GM23338 (cell line): ENCODE results near the gene FKBP1A. TPM values are rescaled to one million over a fixed set of nuclear protein-coding genes. Genes with fewer than 3 reads are reported as not detected.

ENCODE experiments used
- ATAC-seq: fragments of 200-7000 bp; cut with Tn5 transposase; 3 replicates; pipeline ENCODE4 v1.9.1; 2020
- DNase-seq: peaks from one replicate; pipeline ENCODE4 v3.0.0-alpha.2; 2015; ENCODE audit warnings: low spot score
- H2AFZ ChIP-seq: fragments of 200-600 bp; sonication (generic); 2 replicates; pipeline ENCODE4 v1.8.0; 2016; ENCODE audit warnings: antibody characterized with exemption, mild to moderate bottlenecking, moderate library complexity
- H3F3A ChIP-seq: fragments of 200-600 bp; sonication (generic); replicated peaks from 2 replicates; pipeline ENCODE4 v1.8.0; 2017; ENCODE audit warnings: antibody characterized with exemption, mixed run types, low read depth
- H3K27ac ChIP-seq: fragments of 200-600 bp; sonication (generic); 2 replicates; pipeline ENCODE4 v1.6.1; 2016; ENCODE audit warnings: low read depth
- H3K27me3 ChIP-seq: fragments of 200-600 bp; sonication (generic); 2 replicates; pipeline ENCODE4 v1.8.0; 2016; ENCODE audit warnings: mild to moderate bottlenecking, mixed run types, moderate library complexity; ENCODE audit not compliant: insufficient read depth
- H3K36me3 ChIP-seq: fragments of 200-600 bp; sonication (generic); 2 replicates; pipeline ENCODE4 v1.8.0; 2016; ENCODE audit warnings: mild to moderate bottlenecking; ENCODE audit not compliant: insufficient read depth
- H3K4me1 ChIP-seq: fragments of 200-600 bp; sonication (generic); 2 replicates; pipeline ENCODE4 v1.8.0; 2016; ENCODE audit warnings: mild to moderate bottlenecking, moderate library complexity; ENCODE audit not compliant: insufficient read depth
- H3K4me2 ChIP-seq: fragments of 200-600 bp; sonication (generic); 2 replicates; pipeline ENCODE4 v1.7.1; 2017; ENCODE audit warnings: mixed run types
- H3K4me3 ChIP-seq: fragments of 200-600 bp; sonication (generic); 2 replicates; pipeline ENCODE4 v1.6.1; 2016; ENCODE audit warnings: mixed run types
- H3K79me2 ChIP-seq: fragments of 200-600 bp; sonication (generic); replicated peaks from 2 replicates; pipeline ENCODE4 v1.8.0; 2017; ENCODE audit warnings: mild to moderate bottlenecking; ENCODE audit not compliant: insufficient read depth
- H3K9me2 ChIP-seq: fragments of 200-600 bp; sonication (generic); 2 replicates; pipeline ENCODE4 v1.8.0; 2017; ENCODE audit not compliant: insufficient read depth
- H4K20me1 ChIP-seq: fragments of 200-600 bp; sonication (generic); replicated peaks from 2 replicates; pipeline ENCODE4 v1.8.0; 2017; ENCODE audit warnings: mild to moderate bottlenecking; ENCODE audit not compliant: insufficient read depth
- H3K27ac Mint-ChIP-seq: 2 replicates; pipeline ENCODE4 v1.8.0; 2020; ENCODE audit warnings: inconsistent platforms, mild to moderate bottlenecking, moderate library complexity, mixed read lengths
- H3K27me3 Mint-ChIP-seq: 3 replicates; pipeline ENCODE4 v1.8.0; 2022; ENCODE audit warnings: low read depth, mild to moderate bottlenecking, moderate library complexity, mixed read lengths, inconsistent platforms; ENCODE audit not compliant: insufficient read depth, poor library complexity
- H3K36me3 Mint-ChIP-seq: 3 replicates; pipeline ENCODE4 v1.8.0; 2021; ENCODE audit warnings: low read depth, mild to moderate bottlenecking, inconsistent platforms, moderate library complexity, mixed read lengths
- H3K4me1 Mint-ChIP-seq: 3 replicates; pipeline ENCODE4 v1.8.0; 2020; ENCODE audit warnings: mild to moderate bottlenecking, inconsistent platforms, mixed read lengths
- H3K4me3 Mint-ChIP-seq: 3 replicates; pipeline ENCODE4 v1.8.0; 2021; ENCODE audit warnings: moderate library complexity, mild to moderate bottlenecking, inconsistent platforms, mixed read lengths
- H3K9me3 Mint-ChIP-seq: 3 replicates; pipeline ENCODE4 v1.8.0; 2020; ENCODE audit warnings: moderate library complexity, mild to moderate bottlenecking, inconsistent platforms, mixed read lengths
- CREB1 ChIP-seq: fragments of 250-450 bp; sonication (Bioruptor Pico); IDR thresholded peaks from 2 replicates; pipeline ENCODE4 v1.5.0; 2020; ENCODE audit warnings: low read depth, mild to moderate bottlenecking, moderate library complexity
- CTCF ChIP-seq, 2 experiments: fragments of 200-600 bp in 1 of 2; sonication (generic) in 1 of 2; conservative IDR thresholded peaks; 2 replicates each; pipeline versions ENCODE4 v1.5.1 to v1.6.1; 2016 to 2017; ENCODE audit warnings: antibody characterized with exemption in 2 of 2, low read depth in 2 of 2, mild to moderate bottlenecking in 2 of 2, moderate library complexity in 1 of 2
- ETS1 ChIP-seq: IDR thresholded peaks from 2 replicates; pipeline ENCODE4 v1.6.1; 2016; ENCODE audit warnings: antibody characterized with exemption
- EZH2 ChIP-seq: fragments of 200-600 bp; sonication (generic); IDR thresholded peaks from one replicate; pipeline ENCODE4 v1.8.0; 2017; ENCODE audit warnings: antibody characterized with exemption, mild to moderate bottlenecking, low read depth; ENCODE audit not compliant: unreplicated experiment
- EZH2phosphoT487 ChIP-seq: fragments of 200-600 bp; sonication (generic); IDR thresholded peaks from one replicate; pipeline ENCODE4 v1.8.1; 2018; ENCODE audit warnings: antibody characterized with exemption; ENCODE audit not compliant: unreplicated experiment
- JUNB ChIP-seq: IDR thresholded peaks from one replicate; pipeline ENCODE4 v1.6.1; 2016; ENCODE audit warnings: antibody characterized with exemption; ENCODE audit not compliant: unreplicated experiment
- NANOG ChIP-seq: IDR thresholded peaks from 2 replicates; pipeline ENCODE4 v1.6.1; 2016; ENCODE audit warnings: antibody characterized with exemption, borderline replicate concordance
- POLR2AphosphoS5 ChIP-seq: IDR thresholded peaks from 2 replicates; pipeline ENCODE4 v1.6.1; 2016; ENCODE audit warnings: antibody characterized with exemption, low read depth
- REST ChIP-seq: IDR thresholded peaks from one replicate; pipeline ENCODE4 v1.6.1; 2018; ENCODE audit warnings: antibody characterized with exemption; ENCODE audit not compliant: unreplicated experiment
- STAT1 ChIP-seq: IDR thresholded peaks from one replicate; pipeline ENCODE4 v1.6.1; 2016; ENCODE audit warnings: antibody characterized with exemption; ENCODE audit not compliant: unreplicated experiment
- ZNF114 ChIP-seq: fragments of 250-450 bp; sonication (Bioruptor Pico); IDR thresholded peaks from 2 replicates; pipeline ENCODE4 v1.5.0; 2020; ENCODE audit warnings: mild to moderate bottlenecking, moderate library complexity
- ZNF331 ChIP-seq: fragments of 250-450 bp; sonication (Bioruptor Pico); IDR thresholded peaks from 2 replicates; pipeline ENCODE4 v1.5.0; 2020; ENCODE audit warnings: low read depth, mild to moderate bottlenecking, moderate library complexity
- ZNF462 ChIP-seq: fragments of 250-450 bp; sonication (Bioruptor Pico); IDR thresholded peaks from 2 replicates; pipeline ENCODE4 v1.5.0; 2020; ENCODE audit warnings: mild to moderate bottlenecking, moderate library complexity
- polyA plus RNA-seq: library from polyadenylated mRNA; unstranded; fragments of >200 nt; fragmentation: Nextera tagmentation; extraction: Ambion mirVana; gene quantifications from 2 replicates; pipeline ENCODE4 v1.2.1, GENCODE V29; 2016
- total RNA-seq: library from RNA; depleted of rRNA; stranded (reverse); fragments of >200 nt; shearing (Covaris generic); gene quantifications from 2 replicates; pipeline ENCODE4 v1.2.3, GENCODE V29; 2014

The FKBP1A gene
- total and polyA plus RNA-seq, 2 experiments from 2014 or later = 171 to 350 TPM

GRCh38 chr20:1322511-1323245 is 70.2 kb downstream of the FKBP1A start:
- DNase-seq (no peak), ATAC-seq (no peak)
- Mint-ChIP-seq H3K27me3 (peaks cover 7% of the 10 kb centered on the region), H3K4me1 (peaks cover 5% of the 10 kb centered on the region; the same call in 2 of the 3 replicates), H3K36me3 (no peaks in the 10 kb centered on the region; the same call in 1 of the 3 replicates), H3K9me3 (no peaks in the 10 kb centered on the region), H3K27ac (no peak overlapping the region), H3K4me3 (no peak overlapping the region)
- TF ChIP-seq ZNF462 = no peak
- no peak for TF ChIP-seq EZH2phosphoT487
- no peak for TF ChIP-seq ETS1
- TF ChIP-seq STAT1 = no peak
- TF ChIP-seq CREB1 = no peak
- no peak for TF ChIP-seq POLR2AphosphoS5
- TF ChIP-seq CTCF (conservative IDR thresholded peaks at IDR 0.05; ENCODE audit: low read depth in 2 of 2) = no peak
- TF ChIP-seq JUNB = no peak
- TF ChIP-seq ZNF114 (CRISPR knock-in tag) = no peak
- TF ChIP-seq NANOG = no peak
- TF ChIP-seq ZNF331 (CRISPR knock-in tag) = no peak
- TF ChIP-seq REST = no peak
- TF ChIP-seq EZH2 = no peak
- H3K4me2 ChIP-seq = no peak overlapping the region
- peaks cover 12% of the 10 kb centered on the region; the same call in 1 of the 2 replicates for H4K20me1 ChIP-seq
- H3F3A ChIP-seq = no peaks in the 10 kb centered on the region
- no peak overlapping the region for H3K27ac ChIP-seq
- H3K79me2 ChIP-seq = peaks cover 22% of the 10 kb centered on the region
- H3K36me3 ChIP-seq = no peaks in the 10 kb centered on the region
- no peak overlapping the region for H2AFZ ChIP-seq
- H3K4me1 ChIP-seq = peaks cover 7% of the 10 kb centered on the region
- H3K27me3 ChIP-seq = no peaks in the 10 kb centered on the region
- no peak overlapping the region for H3K4me3 ChIP-seq
- H3K9me2 ChIP-seq = no peaks in the 10 kb centered on the region
